Prostate gland (tissue), 2 donors: ENCODE data around the gene PPY. TPM values are rescaled to one million over a fixed set of nuclear protein-coding genes. Genes with fewer than 3 reads are reported as not detected.

Source experiments
- DNase-seq: peaks from one replicate; pipeline ENCODE4 v3.0.0-alpha.2; 2019; ENCODE audit warnings: low spot score
- H3K27ac ChIP-seq, 2 donors: fragments of 200-600 bp; sonication (generic); 2 replicates each; pipeline ENCODE4 v1.5.1; 2017 to 2019
- H3K27me3 ChIP-seq: fragments of 200-600 bp; sonication (generic); replicated peaks from 2 replicates; pipeline ENCODE4 v1.5.1; 2019; ENCODE audit not compliant: insufficient read depth
- H3K36me3 ChIP-seq, 2 donors: fragments of 200-600 bp; sonication (generic); 1 replicate in 1 of 2; 2 replicates in 1 of 2; pipeline versions ENCODE4 v1.5.1 to v1.8.1; 2017 to 2019
- H3K4me1 ChIP-seq: fragments of 200-600 bp; sonication (generic); replicated peaks from 2 replicates; pipeline ENCODE4 v1.5.1; 2019
- H3K4me3 ChIP-seq, 2 donors: fragments of 200-600 bp; sonication (generic); 2 replicates each; pipeline ENCODE4 v1.5.1; 2017 to 2019
- H3K9me3 ChIP-seq: fragments of 200-600 bp; sonication (generic); 2 replicates; pipeline ENCODE4 v1.5.1; 2017
- POLR2A ChIP-seq: fragments of 450-650 bp; IDR thresholded peaks from one replicate; pipeline ENCODE4 v1.6.1; 2016; ENCODE audit warnings: antibody characterized with exemption, mild to moderate bottlenecking
- POLR2AphosphoS5 ChIP-seq: sonication (generic); formaldehyde crosslinking; IDR thresholded peaks from one replicate; pipeline ENCODE4 v1.6.1; 2017; ENCODE audit warnings: antibody characterized with exemption
- WGBS: methylation state at CpG from one replicate; pipeline ENCODE4 v1.1.5; 2018; 5-methylcytosine and 5-hydroxymethylcytosine counted together
- intact Hi-C: fragments of 100-400 bp; cut with DNase I; formaldehyde crosslinking; loops from one replicate; pipeline ENCODE4 v1.14.2; 2022
- total RNA-seq, 2 donors: library from RNA; depleted of rRNA; stranded (reverse); fragments of >200 nt; gene quantifications; one replicate each; pipeline ENCODE4 v1.1.0, GENCODE V29; 2016
- TF ChIP-seq, protein P1 (sequence below), 4 experiments: fragments of 200-600 bp in 2 of 4; fragments of 450-650 bp in 2 of 4; sonication (generic) in 2 of 4; IDR thresholded peaks; 1 replicate in 3 of 4; 2 replicates in 1 of 4; pipeline ENCODE4 v1.5.1; 2016 to 2019; ENCODE audit warnings: antibody characterized with exemption in 4 of 4, mild to moderate bottlenecking in 2 of 4, moderate library complexity in 2 of 4

Gene PPY
- total RNA-seq, 2 donors from 2014 or later: not detected

DNA sequence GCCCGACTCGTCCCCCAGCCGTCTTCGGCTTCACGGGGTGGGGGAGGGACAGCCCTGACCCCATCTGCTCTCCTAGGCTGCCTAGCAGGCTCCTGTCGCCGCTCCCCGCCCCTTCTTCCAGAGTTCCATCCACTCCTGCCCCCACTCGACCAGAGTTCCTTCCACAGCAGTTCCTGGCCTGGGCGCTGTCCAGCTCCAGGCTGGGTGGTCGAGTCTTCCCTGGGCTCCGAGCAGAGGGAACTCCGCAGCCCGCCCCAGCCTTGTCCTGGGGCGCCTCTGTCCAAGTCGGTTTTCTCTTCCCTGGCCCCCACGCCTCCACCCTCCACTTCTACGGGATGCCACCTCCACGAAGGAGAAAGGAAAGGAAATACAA lies 10.1 kb upstream of the PPY start:
- Histone ChIP-seq H3K9me3 (no peaks in the 10 kb centered on the region), H3K4me1 (no peaks in the 10 kb centered on the region), H3K36me3 (no peaks in the 10 kb centered on the region), H3K27ac (no peak overlapping the region), H3K27me3 (peaks cover 8% of the 10 kb centered on the region), H3K4me3 (no peak overlapping the region)
- intact Hi-C loops: no loop called here
- no peak for DNase-seq
- TF ChIP-seq, protein P1, sequence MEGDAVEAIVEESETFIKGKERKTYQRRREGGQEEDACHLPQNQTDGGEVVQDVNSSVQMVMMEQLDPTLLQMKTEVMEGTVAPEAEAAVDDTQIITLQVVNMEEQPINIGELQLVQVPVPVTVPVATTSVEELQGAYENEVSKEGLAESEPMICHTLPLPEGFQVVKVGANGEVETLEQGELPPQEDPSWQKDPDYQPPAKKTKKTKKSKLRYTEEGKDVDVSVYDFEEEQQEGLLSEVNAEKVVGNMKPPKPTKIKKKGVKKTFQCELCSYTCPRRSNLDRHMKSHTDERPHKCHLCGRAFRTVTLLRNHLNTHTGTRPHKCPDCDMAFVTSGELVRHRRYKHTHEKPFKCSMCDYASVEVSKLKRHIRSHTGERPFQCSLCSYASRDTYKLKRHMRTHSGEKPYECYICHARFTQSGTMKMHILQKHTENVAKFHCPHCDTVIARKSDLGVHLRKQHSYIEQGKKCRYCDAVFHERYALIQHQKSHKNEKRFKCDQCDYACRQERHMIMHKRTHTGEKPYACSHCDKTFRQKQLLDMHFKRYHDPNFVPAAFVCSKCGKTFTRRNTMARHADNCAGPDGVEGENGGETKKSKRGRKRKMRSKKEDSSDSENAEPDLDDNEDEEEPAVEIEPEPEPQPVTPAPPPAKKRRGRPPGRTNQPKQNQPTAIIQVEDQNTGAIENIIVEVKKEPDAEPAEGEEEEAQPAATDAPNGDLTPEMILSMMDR (IDR thresholded peaks at IDR 0.05): no peak
- no peak for TF ChIP-seq POLR2A
- TF ChIP-seq POLR2AphosphoS5: no peak
- WGBS: 12% methylated on average over 19 of the region's 19 CpGs

DNA sequence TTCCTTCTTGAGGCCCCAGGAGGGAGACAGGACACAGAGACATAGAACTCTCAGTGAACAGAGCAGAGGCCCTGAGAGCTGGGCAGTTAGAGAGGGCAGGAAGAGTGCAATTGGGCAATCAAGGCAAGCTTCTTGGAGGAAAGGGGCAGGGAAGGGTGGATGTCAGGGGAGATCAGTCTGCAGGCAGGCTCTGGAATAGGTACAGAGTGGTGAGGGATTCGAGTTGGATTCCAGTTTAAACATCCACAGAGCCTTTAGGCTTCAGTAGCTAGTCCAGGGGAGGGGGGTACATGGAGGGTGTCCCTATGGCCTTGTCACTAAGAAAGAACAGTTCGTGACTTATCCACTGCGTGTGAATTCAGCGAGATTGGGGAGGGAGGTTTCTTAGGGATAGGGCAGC lies 9.5 kb upstream of the PPY start:
- Histone ChIP-seq H3K9me3 (no peaks in the 10 kb centered on the region), H3K4me1 (no peaks in the 10 kb centered on the region), H3K4me3 (no peak overlapping the region), H3K36me3 (no peaks in the 10 kb centered on the region), H3K27me3 (peaks cover 8% of the 10 kb centered on the region), H3K27ac (no peak overlapping the region)
- TF ChIP-seq, protein P1 (IDR thresholded peaks at IDR 0.05): no peak
- no peak for TF ChIP-seq POLR2AphosphoS5
- no peak for TF ChIP-seq POLR2A
- intact Hi-C loops: no loop called here
- DNase-seq: no peak
- 78% methylated on average over 4 of the region's 4 CpGs for WGBS

DNA sequence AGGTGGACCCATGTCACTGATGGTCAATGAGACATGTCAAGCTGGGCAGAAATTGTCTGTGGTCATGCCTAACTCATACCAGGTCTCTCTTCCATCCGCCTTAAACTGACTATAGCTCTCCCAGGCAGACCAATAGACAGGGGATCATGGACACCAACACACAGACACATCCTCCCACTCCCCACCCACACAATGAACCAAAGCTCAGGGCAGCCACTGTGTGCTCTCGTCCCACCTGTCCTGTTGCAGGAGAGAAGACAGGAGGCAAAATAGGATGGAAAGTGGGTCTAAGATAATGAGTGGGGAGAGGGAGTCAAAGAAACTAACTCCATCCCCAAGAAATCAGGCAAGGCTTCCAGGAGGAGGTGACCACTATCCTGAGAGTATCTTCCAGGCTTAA lies 8.3 kb upstream of the PPY start:
- Histone ChIP-seq H3K27me3 (peaks cover 8% of the 10 kb centered on the region), H3K9me3 (no peaks in the 10 kb centered on the region), H3K27ac (no peak overlapping the region), H3K4me1 (no peaks in the 10 kb centered on the region), H3K4me3 (no peak overlapping the region), H3K36me3 (no peaks in the 10 kb centered on the region)
- WGBS: 84% methylated on average over 2 of the region's 2 CpGs
- no peak for TF ChIP-seq POLR2A
- TF ChIP-seq, protein P1 (IDR thresholded peaks at IDR 0.05): no peak
- no peak for TF ChIP-seq POLR2AphosphoS5
- DNase-seq: no peak
- intact Hi-C loops: no loop called here

DNA sequence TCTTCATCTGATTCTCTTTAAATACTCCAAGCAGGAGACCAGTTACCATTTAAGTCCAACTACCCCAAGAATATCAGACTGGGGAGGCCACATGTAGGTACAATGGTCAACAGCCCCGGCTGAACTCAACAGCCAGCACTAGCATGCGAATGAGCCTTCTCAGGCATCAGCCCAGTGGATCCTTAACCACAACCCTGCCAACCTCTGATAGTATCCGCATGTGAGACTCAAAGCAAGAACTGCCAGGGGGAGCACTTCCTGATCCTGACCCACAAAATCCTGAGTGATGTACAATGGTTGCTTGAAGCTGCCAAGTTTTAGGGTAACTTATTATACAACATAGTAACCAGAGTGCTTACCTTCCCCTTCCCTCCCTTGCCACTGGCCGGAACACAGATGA lies 7.5 kb upstream of the PPY start:
- intact Hi-C loops: loop anchor here (10.0 kb wide), 2 partner anchors 165 to 215 kb away; no protein-coding TSS in a partner anchor
- WGBS: 67% methylated on average over 4 of the region's 4 CpGs
- no peak for DNase-seq
- TF ChIP-seq POLR2A: no peak
- TF ChIP-seq POLR2AphosphoS5: no peak
- TF ChIP-seq, protein P1 (IDR thresholded peaks at IDR 0.05): no peak
- Histone ChIP-seq H3K9me3 (no peaks in the 10 kb centered on the region), H3K36me3 (no peaks in the 10 kb centered on the region), H3K27me3 (peaks cover 8% of the 10 kb centered on the region), H3K4me3 (no peak overlapping the region), H3K4me1 (no peaks in the 10 kb centered on the region), H3K27ac (no peak overlapping the region)

DNA sequence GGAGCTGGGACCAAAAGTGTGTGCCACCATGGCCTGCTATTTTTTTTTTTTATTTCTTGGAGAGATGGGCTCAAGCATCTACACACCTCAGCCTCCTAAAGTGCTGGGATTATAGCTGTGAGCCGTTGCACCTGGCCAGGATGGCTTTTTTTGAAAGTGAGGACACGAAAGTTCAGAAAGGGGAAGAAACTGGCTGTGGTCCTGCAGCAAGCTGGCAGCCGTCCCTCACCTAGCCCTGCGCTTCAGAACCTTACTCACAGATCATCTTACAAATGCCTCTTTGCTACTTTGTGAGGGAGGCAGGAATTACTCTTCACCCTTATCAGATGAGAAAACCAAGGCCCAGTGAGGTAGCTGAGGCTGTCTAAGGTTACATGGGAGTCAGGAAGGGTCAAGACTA lies 4.5 kb upstream of the PPY start:
- no peak for DNase-seq
- intact Hi-C loops: loop anchor here (10.0 kb wide), 2 partner anchors 168 to 218 kb away; no protein-coding TSS in a partner anchor
- H3K9me3 ChIP-seq: no peaks in the 10 kb centered on the region
- no peaks in the 10 kb centered on the region for H3K27me3 ChIP-seq
- no peak overlapping the region for H3K27ac ChIP-seq
- H3K4me1 ChIP-seq: no peaks in the 10 kb centered on the region
- TF ChIP-seq, protein P1 (IDR thresholded peaks at IDR 0.05): no peak
- TF ChIP-seq POLR2AphosphoS5 (no peak), POLR2A (no peak)
- no peak overlapping the region for H3K4me3 ChIP-seq
- WGBS: 35% methylated on average over 4 of the region's 4 CpGs
- no peaks in the 10 kb centered on the region for H3K36me3 ChIP-seq
